Adrenal gland (tissue), 12 donors: ENCODE measurements around the gene ERICH4. TPM values are rescaled to one million over a fixed set of nuclear protein-coding genes. Genes with fewer than 3 reads are reported as not detected.
"Not testable (repeated sequence)": the region's sequence is repeated elsewhere in the genome, so short reads cannot be mapped to it uniquely, and the experiment has no call there.

ENCODE experiments used
- DNase-seq, 7 donors: peaks; one replicate each; pipeline ENCODE4 v3.0.0-alpha.2; 2019 to 2020
- H3K27ac ChIP-seq, 5 donors: fragments of 200-600 bp; sonication (generic) in 4 of 5; 1 replicate in 3 of 5; 2 replicates in 2 of 5; pipeline versions ENCODE4 v1.5.1 to v1.8.0; 2016 to 2020; ENCODE audit warnings: mild to moderate bottlenecking in 1 of 5
- H3K27me3 ChIP-seq: fragments of 200-600 bp; 2 replicates; pipeline ENCODE4 v1.8.0; 2021
- H3K36me3 ChIP-seq, 2 donors: fragments of 200-600 bp; replicated peaks in 1 of 2; 1 replicate in 1 of 2; 2 replicates in 1 of 2; pipeline versions ENCODE4 v1.5.1 to v1.8.0; 2018 to 2022
- H3K4me1 ChIP-seq, 2 donors: fragments of 200-600 bp; replicated peaks in 1 of 2; 1 replicate in 1 of 2; 2 replicates in 1 of 2; pipeline versions ENCODE4 v1.5.1 to v1.8.0; 2018 to 2021
- H3K4me3 ChIP-seq, 4 donors: fragments of 200-600 bp; sonication (generic) in 3 of 4; one replicate each; pipeline ENCODE4 v1.5.1; 2016 to 2018
- H3K9me3 ChIP-seq, 3 donors: fragments of 200-600 bp; sonication (generic) in 1 of 3; replicated peaks in 1 of 3; 1 replicate in 2 of 3; 2 replicates in 1 of 3; pipeline versions ENCODE4 v1.5.1 to v1.8.0; 2016 to 2021
- CTCF ChIP-seq, 6 experiments: fragments of 450-650 bp in 4 of 6; fragments of 200-600 bp in 2 of 6; sonication (generic) in 1 of 6; IDR thresholded peaks; 1 replicate in 5 of 6; 2 replicates in 1 of 6; pipeline versions ENCODE4 v1.5.1 to v1.8.0; 2016 to 2021; ENCODE audit warnings: antibody characterized with exemption in 6 of 6, mild to moderate bottlenecking in 2 of 6, moderate library complexity in 1 of 6
- POLR2A ChIP-seq, 2 donors: fragments of 450-650 bp; IDR thresholded peaks; one replicate each; pipeline ENCODE4 v1.6.1; 2017; ENCODE audit warnings: antibody characterized with exemption in 2 of 2, mild to moderate bottlenecking in 2 of 2, moderate library complexity in 1 of 2
- WGBS, 4 donors: extraction: QIAGEN DNeasy Blood & Tissue Kit in 2 of 4; methylation state at CpG; one replicate each; pipeline versions ENCODE4 v1.1.5 to v1.1.7; 2013 to 2017; 5-methylcytosine and 5-hydroxymethylcytosine counted together
- intact Hi-C, 2 donors: fragments of 100-400 bp; cut with DNase I; formaldehyde crosslinking; loops; one replicate each; pipeline versions ENCODE4 v1.14.1 to v1.15.0; 2022 to 2023
- polyA plus RNA-seq, 3 donors: library from polyadenylated mRNA; stranded (reverse); fragments of 200-250 nt in 2 of 3; fragments of 350-450 nt in 1 of 3; fragmentation: Illumina TruSeq in 1 of 3; extraction: RNeasy Lipid Tissue Mini Kit (QIAGEN cat#74804) in 1 of 3; gene quantifications; one replicate each; pipeline ENCODE4 v1.2.3, GENCODE V29; 2013 to 2014
- total RNA-seq, 9 donors: library from RNA; depleted of rRNA in 4 of 9; stranded (reverse); fragments of >200 nt in 4 of 9; fragments of 120-200 nt in 1 of 9; fragmentation: NEBNext Ultra II Directional in 1 of 9; extraction: Animal tissue kit (Norgen Biotek cat#: 25700) in 1 of 9; gene quantifications; one replicate each; pipeline versions ENCODE4 v1.1.0 to v1.2.4, GENCODE V29; 2013 to 2023
- donor health status: healthy with polysubstance abuse.
- donor health status: Bipolar disorder and iron deficiency.
- donor health status: DM: yes; HTN: yes; CAD: no.
- donor health status: DM: no; HTN: no; CAD: no.
- donor health status: DM: no; HTN: no; CAD: no.
- donor health status: DM: yes; HTN: yes; CAD: no.

Gene ERICH4
- total and polyA plus RNA-seq, 12 donors, result 0.10 TPM; not detected in 11

GRCh38 chr19:41457241-41457640, 14.3 kb downstream of the ERICH4 start:
- WGBS, 4 donors, result 20 to 64% (median 44%) methylated on average over 1 of the region's 1 CpG
- intact Hi-C loops, result no loop called here
- DNase-seq, result no peak
- H3K27me3 ChIP-seq, result peaks cover 13% of the 10 kb centered on the region
- no peaks in the 10 kb centered on the region for H3K36me3 ChIP-seq
- H3K9me3 ChIP-seq, result no peaks in the 10 kb centered on the region
- no peak overlapping the region for H3K27ac ChIP-seq
- TF ChIP-seq POLR2A (IDR thresholded peaks at IDR 0.05), result no peak
- no peak for TF ChIP-seq CTCF (IDR thresholded peaks at IDR 0.05)
- H3K4me1 ChIP-seq, result peaks cover 0 to 5% of the 10 kb centered on the region in 2 donors
- H3K4me3 ChIP-seq, result no peak overlapping the region

- Histone ChIP-seq H3K9me3 (no peaks in the 10 kb centered on the region), H3K36me3 (no peaks in the 10 kb centered on the region), H3K27me3 (peaks cover 30% of the 10 kb centered on the region), H3K4me1 (no peaks in the 10 kb centered on the region), H3K4me3 (no peak overlapping the region), H3K27ac (no peak overlapping the region)
- intact Hi-C loops, result no loop called here
- no peak for TF ChIP-seq CTCF (IDR thresholded peaks at IDR 0.05)
- TF ChIP-seq POLR2A (IDR thresholded peaks at IDR 0.05), result no peak
- DNase-seq, result no peak
- 65 to 78% (median 70%) methylated on average over 6 of the region's 6 CpGs for WGBS, 4 donors
These were observed 19.5 kb downstream of the ERICH4 start for GRCh38 chr19:41462497-41462896.

GRCh38 chr19:41463257-41464256, 20.6 kb downstream of the ERICH4 start:
- H3K9me3 ChIP-seq, H3K4me3 ChIP-seq, intact Hi-C loops, H3K36me3 ChIP-seq, H3K4me1 ChIP-seq, H3K27ac ChIP-seq: not testable (repeated sequence)
- DNase-seq, result peak in 1 of 7 donors; percentile 18
- 67 to 78% (median 77%) methylated on average over 20 to 22 of the region's 22 CpGs for WGBS, 4 donors
- peaks cover 32% of the 10 kb centered on the region for H3K27me3 ChIP-seq

GRCh38 chr19:41476583-41476982, 33.6 kb downstream of the ERICH4 start:
- peaks cover 0 to 7% of the 10 kb centered on the region in 2 donors for H3K4me1 ChIP-seq
- peaks cover 19% of the 10 kb centered on the region for H3K27me3 ChIP-seq
- no peak for TF ChIP-seq POLR2A (IDR thresholded peaks at IDR 0.05)
- TF ChIP-seq CTCF (IDR thresholded peaks at IDR 0.05), result no peak
- H3K9me3 ChIP-seq, result no peaks in the 10 kb centered on the region
- H3K4me3 ChIP-seq, result no peak overlapping the region
- no peak for DNase-seq
- no peak overlapping the region for H3K27ac ChIP-seq
- intact Hi-C loops, result no loop called here
- H3K36me3 ChIP-seq, result no peaks in the 10 kb centered on the region
